ENCODE results near the gene DCAF4L1. TPM values are rescaled to one million over a fixed set of nuclear protein-coding genes. Genes with fewer than 3 reads are reported as not detected.

DCAF4L1 gene
- total and polyA plus RNA-seq, 3 experiments from 2014 or later = 0.31 to 0.33 TPM; not detected in 1

DNA sequence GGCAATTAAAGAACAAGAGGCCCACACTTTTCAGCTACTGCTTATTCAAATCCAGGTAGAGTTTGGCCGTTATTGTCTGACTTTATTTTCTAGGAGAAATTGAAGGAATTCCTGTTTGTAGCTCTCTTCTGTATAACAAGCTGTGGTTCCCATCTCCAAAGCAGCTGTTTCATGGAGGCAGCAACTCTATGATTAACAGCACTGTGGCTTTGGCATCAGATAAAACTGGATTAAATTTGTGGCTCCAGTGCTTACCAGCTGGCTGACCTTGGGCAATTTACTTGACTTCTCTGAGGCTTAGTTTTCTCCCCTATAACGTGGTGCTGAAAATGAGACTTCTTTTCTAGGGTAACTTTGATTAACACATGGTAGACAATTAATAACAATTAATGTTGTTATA is 36.9 kb downstream of the DCAF4L1 start:
- Histone ChIP-seq H3K9me3 (ENCODE audit: low read length) (no peaks in the 10 kb centered on the region), H3K27ac (ENCODE audit: low read depth, low read length) (no peak overlapping the region), H3K36me3 (ENCODE audit: insufficient read depth, low read length) (peaks cover 4% of the 10 kb centered on the region), H3K27me3 (ENCODE audit: insufficient read depth, low read length, poor library complexity, severe bottlenecking) (no peaks in the 10 kb centered on the region), H3K4me3 (ENCODE audit: low read length) (no peak overlapping the region), H3K4me1 (ENCODE audit: insufficient read depth, low read length) (no peaks in the 10 kb centered on the region)
- H3K27me3 Mint-ChIP-seq = no peaks in the 10 kb centered on the region
- peaks cover 16 to 51% (median 27%) of the 10 kb centered on the region in 3 donors for H3K36me3 Mint-ChIP-seq
- no peaks in the 10 kb centered on the region for H3K9me3 Mint-ChIP-seq
- POLR2A ChIA-PET = no interaction called here
- no peak for DNase-seq
- CTCF ChIA-PET = no interaction called here
- peaks cover 32 to 42% (median 40%) of the 10 kb centered on the region in 3 donors for H3K4me1 Mint-ChIP-seq
- no peak overlapping the region for H3K4me3 Mint-ChIP-seq
- H3K27ac Mint-ChIP-seq = no peak overlapping the region

Other genes with a start within 250 kb of the DCAF4L1 start
- not detected for gene PHOX2B, start 233.0 kb upstream of the DCAF4L1 start, total RNA-seq
- gene PHOX2B, start 233.0 kb upstream of the DCAF4L1 start, polyA plus RNA-seq = not detected
- 10 to 100 TPM; 86.1 to 86.8 TPM for gene TMEM33, start 46.3 kb upstream of the DCAF4L1 start, total RNA-seq
- gene TMEM33, start 46.3 kb upstream of the DCAF4L1 start, polyA plus RNA-seq = 25.0 TPM
- 10 to 100 TPM; 54.3 to 56.7 TPM for gene SLC30A9, start 8.8 kb downstream of the DCAF4L1 start, total RNA-seq
- 32.9 TPM for gene SLC30A9, start 8.8 kb downstream of the DCAF4L1 start, polyA plus RNA-seq
- gene BEND4, start 170.9 kb downstream of the DCAF4L1 start, total RNA-seq = 1 to 10 TPM; 3.2 TPM
- 0.70 TPM for gene BEND4, start 170.9 kb downstream of the DCAF4L1 start, polyA plus RNA-seq

All from CD8-positive, alpha-beta memory T cell (primary cell).